Spleen (tissue), 7 donors: ENCODE results near the gene TRIM36.

Experiments used
- POLR2A ChIP-seq, 3 donors: fragments of 450-650 bp; IDR thresholded peaks; one replicate each; pipeline ENCODE4 v1.5.1; 2017; ENCODE audit warnings: antibody characterized with exemption in 3 of 3, mild to moderate bottlenecking in 1 of 3
- POLR2AphosphoS5 ChIP-seq, 3 donors: sonication (generic); formaldehyde crosslinking; IDR thresholded peaks; one replicate each; pipeline ENCODE4 v1.5.1; 2017; ENCODE audit warnings: antibody characterized with exemption in 3 of 3
- TF ChIP-seq, protein P1 (sequence below), 11 experiments: fragments of 200-600 bp in 7 of 11; fragments of 450-650 bp in 4 of 11; sonication (generic) in 4 of 11; IDR thresholded peaks in 8 of 11; conservative IDR thresholded peaks in 3 of 11; 1 replicate in 7 of 11; 2 replicates in 4 of 11; pipeline versions ENCODE4 v1.4.0 to v1.8.0; 2016 to 2021; ENCODE audit warnings: antibody characterized with exemption in 11 of 11, inconsistent platforms in 4 of 11, mild to moderate bottlenecking in 1 of 11
- donor health status: DM: no; HTN: no; CAD: no; lungs with moderate emphysema.
- donor health status: DM: no; HTN: no; CAD: no.
- donor health status: DM: no; HTN: no; CAD: no.

DNA sequence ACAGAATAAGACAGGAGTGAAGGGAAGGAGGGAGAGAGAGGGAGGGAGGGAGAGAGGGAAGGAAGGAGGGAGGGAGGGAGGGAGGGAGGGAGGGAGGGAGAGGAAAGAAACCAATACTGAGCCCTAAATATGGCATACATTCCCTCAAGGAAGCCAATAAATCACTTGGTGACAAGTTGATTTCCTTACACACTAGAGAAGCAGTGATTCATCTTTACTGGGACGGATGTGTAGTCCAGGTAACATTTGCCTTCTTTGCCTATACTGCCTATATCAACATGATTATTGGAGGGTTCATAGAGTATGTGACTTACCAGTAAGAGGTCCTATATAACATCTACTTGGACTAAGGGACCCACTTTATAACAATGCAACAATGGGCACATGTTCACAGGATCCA, 83.2 kb downstream of the TRIM36 start:
- TF ChIP-seq POLR2A (IDR thresholded peaks at IDR 0.05) = no peak
- TF ChIP-seq, protein P1, sequence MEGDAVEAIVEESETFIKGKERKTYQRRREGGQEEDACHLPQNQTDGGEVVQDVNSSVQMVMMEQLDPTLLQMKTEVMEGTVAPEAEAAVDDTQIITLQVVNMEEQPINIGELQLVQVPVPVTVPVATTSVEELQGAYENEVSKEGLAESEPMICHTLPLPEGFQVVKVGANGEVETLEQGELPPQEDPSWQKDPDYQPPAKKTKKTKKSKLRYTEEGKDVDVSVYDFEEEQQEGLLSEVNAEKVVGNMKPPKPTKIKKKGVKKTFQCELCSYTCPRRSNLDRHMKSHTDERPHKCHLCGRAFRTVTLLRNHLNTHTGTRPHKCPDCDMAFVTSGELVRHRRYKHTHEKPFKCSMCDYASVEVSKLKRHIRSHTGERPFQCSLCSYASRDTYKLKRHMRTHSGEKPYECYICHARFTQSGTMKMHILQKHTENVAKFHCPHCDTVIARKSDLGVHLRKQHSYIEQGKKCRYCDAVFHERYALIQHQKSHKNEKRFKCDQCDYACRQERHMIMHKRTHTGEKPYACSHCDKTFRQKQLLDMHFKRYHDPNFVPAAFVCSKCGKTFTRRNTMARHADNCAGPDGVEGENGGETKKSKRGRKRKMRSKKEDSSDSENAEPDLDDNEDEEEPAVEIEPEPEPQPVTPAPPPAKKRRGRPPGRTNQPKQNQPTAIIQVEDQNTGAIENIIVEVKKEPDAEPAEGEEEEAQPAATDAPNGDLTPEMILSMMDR (IDR thresholded peaks at IDR 0.05 in 8 of 11, conservative IDR thresholded peaks at IDR 0.05 in 3 of 11) = no peak
- no peak for TF ChIP-seq POLR2AphosphoS5 (IDR thresholded peaks at IDR 0.05)
